Body of pancreas (tissue), 4 donors: ENCODE data around the gene ZNF724. TPM values are rescaled to one million over a fixed set of nuclear protein-coding genes. Genes with fewer than 3 reads are reported as not detected.
"Not testable (repeated sequence)": the region's sequence is repeated elsewhere in the genome, so short reads cannot be mapped to it uniquely, and the experiment has no call there.

Source experiments
- ATAC-seq: fragments of 150-250 bp; one replicate; pipeline ENCODE4 v1.9.1; 2016
- DNase-seq, 4 donors: peaks; one replicate each; pipeline ENCODE4 v3.0.0-alpha.2; 2019
- H3K27ac ChIP-seq, 4 donors: fragments of 200-600 bp; sonication (generic); 1 replicate in 3 of 4; 2 replicates in 1 of 4; pipeline versions ENCODE4 v1.5.1 to v1.6.1; 2016 to 2019; ENCODE audit warnings: mild to moderate bottlenecking in 1 of 4, mixed read lengths in 1 of 4, moderate library complexity in 1 of 4
- H3K27me3 ChIP-seq, 2 donors: fragments of 200-600 bp; sonication (generic); one replicate each; pipeline ENCODE4 v1.6.0; 2016; ENCODE audit warnings: mild to moderate bottlenecking in 1 of 2
- H3K36me3 ChIP-seq, 2 donors: fragments of 200-600 bp; sonication (generic); replicated peaks in 1 of 2; 2 replicates each; pipeline ENCODE4 v1.5.1; 2016; ENCODE audit warnings: low read depth in 2 of 2; ENCODE audit not compliant: insufficient read depth in 1 of 2
- H3K4me1 ChIP-seq: fragments of 200-600 bp; sonication (generic); one replicate; pipeline ENCODE4 v1.6.0; 2016
- H3K4me3 ChIP-seq, 2 donors: fragments of 200-600 bp; sonication (generic); 1 replicate in 1 of 2; 2 replicates in 1 of 2; pipeline ENCODE4 v1.5.1; 2016 to 2019
- H3K9me3 ChIP-seq, 3 donors: fragments of 200-600 bp; sonication (generic); 1 replicate in 2 of 3; 2 replicates in 1 of 3; pipeline ENCODE4 v1.5.1; 2016
- POLR2A ChIP-seq, 3 donors: fragments of 450-650 bp; IDR thresholded peaks; one replicate each; pipeline ENCODE4 v1.6.1; 2016; ENCODE audit warnings: antibody characterized with exemption in 3 of 3, mild to moderate bottlenecking in 2 of 3
- WGBS, 2 donors: methylation state at CpG; one replicate each; pipeline ENCODE4 v1.1.5; 2017; 5-methylcytosine and 5-hydroxymethylcytosine counted together
- intact Hi-C: fragments of 100-400 bp; cut with DNase I; formaldehyde crosslinking; loops from one replicate; pipeline ENCODE4 v1.15.1; 2023
- total RNA-seq, 2 donors: library from RNA; depleted of rRNA; stranded (reverse); fragments of >200 nt; gene quantifications; one replicate each; pipeline ENCODE4 v1.1.0, GENCODE V29; 2016
- TF ChIP-seq, protein P1 (sequence below), 7 experiments: fragments of 450-650 bp in 4 of 7; fragments of 200-600 bp in 3 of 7; sonication (generic) in 3 of 7; IDR thresholded peaks; one replicate each; pipeline ENCODE4 v1.5.1; 2016 to 2019; ENCODE audit warnings: antibody characterized with exemption in 7 of 7

The ZNF724 gene
- 1 to 10 TPM in 1 of 2 donors, under 1 TPM in 1; 0.33 to 1.3 TPM for total RNA-seq

DNA sequence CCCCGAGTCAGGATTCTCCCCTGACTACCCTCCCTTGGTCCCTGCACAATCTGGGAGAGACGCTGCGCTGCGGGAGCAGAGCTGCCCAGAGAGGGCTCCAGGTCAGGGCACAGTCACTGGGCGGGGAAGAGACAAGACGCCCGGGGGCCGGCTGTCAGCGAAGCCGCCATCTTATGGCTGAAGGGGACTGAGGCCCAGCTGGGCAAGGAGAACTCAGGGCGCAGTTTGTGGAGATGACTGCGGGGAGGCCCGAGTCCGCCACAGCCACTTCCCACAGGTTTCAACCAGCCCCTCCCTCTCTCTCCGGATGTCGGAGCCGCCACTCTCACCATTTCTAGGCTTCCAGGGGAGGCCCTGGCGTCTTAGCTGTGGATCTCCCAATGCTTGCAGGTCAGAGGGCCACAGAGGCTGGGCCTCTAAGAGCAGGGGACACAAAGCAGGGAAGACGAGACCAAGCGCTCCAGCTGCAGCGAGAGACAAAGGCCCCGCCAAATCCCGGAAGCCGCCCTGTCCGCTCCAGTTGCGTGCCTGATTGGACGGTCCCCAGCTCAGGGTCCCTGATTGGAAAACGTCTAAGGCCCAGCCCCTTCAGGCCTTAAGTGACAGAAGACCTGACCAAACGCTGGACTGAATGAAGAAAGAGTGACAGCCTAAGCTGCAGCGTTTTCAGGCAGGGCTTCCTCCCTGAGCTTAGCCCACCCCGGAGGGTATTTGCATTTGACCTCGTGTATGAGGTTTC lies at the start of gene ZNF724:
TSS of gene ZNF724 (minus strand) at position 484 of the 739 bp plus-strand sequence. CDS start at position 332, 152 bp downstream.
- 0% methylated on average over 20 to 32 of the region's 32 CpGs for WGBS, 2 donors
- TF ChIP-seq POLR2A (IDR thresholded peaks at IDR 0.05) = peak in 2 of 3 donors; percentile 57 to 69
- TF ChIP-seq, protein P1, sequence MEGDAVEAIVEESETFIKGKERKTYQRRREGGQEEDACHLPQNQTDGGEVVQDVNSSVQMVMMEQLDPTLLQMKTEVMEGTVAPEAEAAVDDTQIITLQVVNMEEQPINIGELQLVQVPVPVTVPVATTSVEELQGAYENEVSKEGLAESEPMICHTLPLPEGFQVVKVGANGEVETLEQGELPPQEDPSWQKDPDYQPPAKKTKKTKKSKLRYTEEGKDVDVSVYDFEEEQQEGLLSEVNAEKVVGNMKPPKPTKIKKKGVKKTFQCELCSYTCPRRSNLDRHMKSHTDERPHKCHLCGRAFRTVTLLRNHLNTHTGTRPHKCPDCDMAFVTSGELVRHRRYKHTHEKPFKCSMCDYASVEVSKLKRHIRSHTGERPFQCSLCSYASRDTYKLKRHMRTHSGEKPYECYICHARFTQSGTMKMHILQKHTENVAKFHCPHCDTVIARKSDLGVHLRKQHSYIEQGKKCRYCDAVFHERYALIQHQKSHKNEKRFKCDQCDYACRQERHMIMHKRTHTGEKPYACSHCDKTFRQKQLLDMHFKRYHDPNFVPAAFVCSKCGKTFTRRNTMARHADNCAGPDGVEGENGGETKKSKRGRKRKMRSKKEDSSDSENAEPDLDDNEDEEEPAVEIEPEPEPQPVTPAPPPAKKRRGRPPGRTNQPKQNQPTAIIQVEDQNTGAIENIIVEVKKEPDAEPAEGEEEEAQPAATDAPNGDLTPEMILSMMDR (IDR thresholded peaks at IDR 0.05) = no peak
- H3K27me3 ChIP-seq = no peaks in the 10 kb centered on the region
- H3K36me3 ChIP-seq = no peaks in the 10 kb centered on the region
- H3K4me3 ChIP-seq = peak within 1 kb of the TSS; percentile 20 to 53
- intact Hi-C loops = no loop called here
- H3K27ac ChIP-seq = peak within 1 kb of the TSS; percentile 34 to 77 (median 64)
- peaks cover 9% of the 10 kb centered on the region for H3K4me1 ChIP-seq
- ATAC-seq (peak; percentile 99), DNase-seq (peak; percentile 92 to 95 (median 94))
- H3K9me3 ChIP-seq = no peaks in the 10 kb centered on the region

DNA sequence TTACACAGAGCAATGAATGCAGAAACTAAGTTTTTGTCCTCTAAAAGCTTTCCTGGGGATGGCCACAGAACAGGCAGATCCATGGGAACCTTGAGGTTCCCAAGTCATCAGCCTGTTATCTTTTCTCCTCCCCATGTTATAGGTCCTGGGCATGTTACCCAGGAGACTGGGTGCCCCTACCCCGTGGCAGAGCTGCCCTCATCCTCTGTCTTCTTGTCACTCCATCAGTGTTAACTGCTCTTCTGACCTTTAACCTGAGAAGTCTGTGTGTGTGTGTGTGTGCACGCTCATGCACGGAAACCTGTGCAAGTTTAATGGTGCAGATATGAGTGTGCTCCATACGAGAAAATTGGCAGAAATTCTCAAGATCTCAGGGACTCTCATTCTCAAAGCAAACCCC lies 43.9 kb upstream of the ZNF724 start:
- TF ChIP-seq POLR2A (IDR thresholded peaks at IDR 0.05) = no peak
- TF ChIP-seq, protein P1 (IDR thresholded peaks at IDR 0.05) = no peak
- 62 to 73% methylated on average over 4 of the region's 4 CpGs for WGBS, 2 donors
- no peak for ATAC-seq

DNA sequence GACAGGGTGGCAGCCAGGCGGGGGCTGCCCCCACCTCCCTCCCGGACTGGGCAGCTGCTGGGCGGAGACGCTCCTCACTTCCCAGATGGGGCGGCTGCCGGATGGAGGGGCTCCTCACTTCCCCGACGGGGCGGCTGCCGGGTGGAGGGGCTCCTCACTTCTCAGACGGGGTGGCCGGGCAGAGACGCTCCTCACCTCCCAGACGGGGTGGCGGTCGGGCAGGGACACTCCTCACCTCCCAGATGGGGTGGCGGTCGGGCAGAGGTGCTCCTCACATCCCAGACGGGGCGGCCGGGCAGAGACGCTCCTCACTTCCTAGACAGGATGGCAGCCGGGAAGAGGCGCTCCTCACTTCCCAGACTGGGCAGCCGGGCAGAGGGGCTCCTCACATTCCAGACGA lies 39.8 kb upstream of the ZNF724 start:
- ATAC-seq, H3K4me3 ChIP-seq, DNase-seq, H3K36me3 ChIP-seq, H3K27me3 ChIP-seq, H3K27ac ChIP-seq, intact Hi-C loops, H3K9me3 ChIP-seq, H3K4me1 ChIP-seq: not testable (repeated sequence)
- WGBS, 2 donors = 91 to 93% methylated on average over 5 to 18 of the region's 26 CpGs

More for the DNA sequence above, 43.9 kb upstream of the ZNF724 start:
- no peaks in the 10 kb centered on the region for H3K27me3 ChIP-seq
- no peaks in the 10 kb centered on the region for H3K4me1 ChIP-seq
- H3K9me3 ChIP-seq = no peaks in the 10 kb centered on the region
- no peak for DNase-seq
- intact Hi-C loops = no loop called here
- no peak overlapping the region for H3K4me3 ChIP-seq
- H3K36me3 ChIP-seq = no peaks in the 10 kb centered on the region
- no peak overlapping the region for H3K27ac ChIP-seq

DNA sequence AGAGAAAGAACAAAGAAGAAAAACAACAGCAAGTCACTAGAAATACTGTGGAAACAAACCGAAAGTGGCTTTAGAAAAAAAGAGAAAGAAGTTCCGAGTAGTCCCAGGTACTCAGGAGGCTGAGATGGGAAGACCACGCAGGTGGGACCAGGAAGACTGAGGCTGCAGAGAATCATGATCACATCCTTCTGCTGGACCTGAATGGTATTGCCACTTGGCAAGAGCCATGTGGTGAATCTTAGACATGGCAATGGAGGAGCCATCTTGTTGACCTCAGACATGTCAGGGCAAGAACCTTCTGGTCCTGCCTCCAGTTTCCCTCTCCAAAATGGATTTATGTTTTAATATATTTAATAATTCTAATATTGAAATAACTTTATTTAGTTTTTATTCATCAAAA lies 37.4 kb upstream of the ZNF724 start:
- H3K4me1 ChIP-seq = no peaks in the 10 kb centered on the region
- H3K36me3 ChIP-seq = no peaks in the 10 kb centered on the region
- WGBS, 2 donors = 81 to 88% methylated on average over 3 of the region's 3 CpGs
- intact Hi-C loops = no loop called here
- H3K27ac ChIP-seq = no peak overlapping the region
- no peak overlapping the region for H3K4me3 ChIP-seq
- ATAC-seq (no peak), DNase-seq (no peak)
- no peaks in the 10 kb centered on the region for H3K9me3 ChIP-seq
- TF ChIP-seq, protein P1 (IDR thresholded peaks at IDR 0.05) = no peak
- no peak for TF ChIP-seq POLR2A (IDR thresholded peaks at IDR 0.05)
- no peaks in the 10 kb centered on the region for H3K27me3 ChIP-seq

DNA sequence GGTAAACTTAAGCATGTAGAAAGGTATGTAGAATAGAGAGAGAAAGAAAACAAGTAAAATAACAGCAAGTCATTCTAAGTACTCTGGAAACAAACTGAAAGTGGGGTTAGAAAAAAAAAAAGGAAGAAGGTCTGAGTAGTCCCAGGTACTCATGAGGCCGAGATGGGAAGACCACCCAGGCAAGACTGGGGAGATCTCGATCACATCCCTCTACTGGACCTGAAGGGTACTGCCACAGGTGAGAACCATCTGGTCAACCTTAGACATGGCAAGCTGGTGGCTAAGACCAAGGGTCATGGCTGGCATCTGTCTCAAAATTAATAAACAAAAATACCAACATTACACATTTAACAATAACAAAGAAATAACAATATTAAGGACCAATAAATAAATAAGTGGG lies 36.3 kb upstream of the ZNF724 start:
- no peaks in the 10 kb centered on the region for H3K9me3 ChIP-seq
- TF ChIP-seq POLR2A (IDR thresholded peaks at IDR 0.05) = no peak
- TF ChIP-seq, protein P1 (IDR thresholded peaks at IDR 0.05) = peak in 2 of 7 experiments; percentile 17 to 21
- H3K4me1 ChIP-seq = no peaks in the 10 kb centered on the region
- DNase-seq (no peak), ATAC-seq (no peak)
- H3K36me3 ChIP-seq = no peaks in the 10 kb centered on the region
- 22 to 47% methylated on average over 2 of the region's 2 CpGs for WGBS, 2 donors
- H3K27ac ChIP-seq = no peak overlapping the region
- H3K4me3 ChIP-seq = no peak overlapping the region
- intact Hi-C loops = no loop called here
- no peaks in the 10 kb centered on the region for H3K27me3 ChIP-seq
